AG04450 (cell line): ENCODE results near the gene PRRC2B. TPM values are rescaled to one million over a fixed set of nuclear protein-coding genes. Genes with fewer than 3 reads are reported as not detected.
A peak's percentile ranks its signal among the peaks of the same experiment; 100 is the strongest.

Experiments
- CTCF ChIA-PET: fragments of 300-600, 350-600 bp; formaldehyde crosslinking; extraction: SDS; loops from one replicate; lab custom pipeline; 2022; ENCODE audit warnings: antibody characterized with exemption, inconsistent platforms; lab: Charles Lee
- POLR2A ChIA-PET: fragments of 350-600 bp; formaldehyde crosslinking; extraction: SDS; loops from one replicate; lab custom pipeline; 2021; ENCODE audit warnings: antibody characterized with exemption, inconsistent platforms; lab: Yijun Ruan, JAX
- DNase-seq: peaks from one replicate; pipeline ENCODE4 v3.0.0-alpha.2; 2011; ENCODE audit warnings: low read depth, low spot score
- H3K27ac ChIP-seq: one replicate; pipeline ENCODE4 v1.5.1; 2012; ENCODE audit warnings: low read depth, low read length, control low read depth
- H3K27me3 ChIP-seq: one replicate; pipeline ENCODE4 v1.6.0; 2012; ENCODE audit warnings: low read length; ENCODE audit not compliant: control insufficient read depth, insufficient read depth
- H3K4me3 ChIP-seq: 2 replicates; pipeline ENCODE4 v1.5.1; 2011; ENCODE audit warnings: mild to moderate bottlenecking, low read depth, low read length, control low read depth
- H3K9me3 ChIP-seq: 2 replicates; pipeline ENCODE4 v1.5.1; 2012; ENCODE audit warnings: low read length; ENCODE audit not compliant: control insufficient read depth, insufficient read depth
- polyA plus RNA-seq: library from polyadenylated mRNA; depleted of rRNA; stranded (reverse); fragments of >200 nt; gene quantifications from 2 replicates; pipeline ENCODE4 v1.2.3, GENCODE V29; 2011
- TF ChIP-seq, protein P1 (sequence below): IDR thresholded peaks from 2 replicates; pipeline ENCODE4 v1.5.1; 2011; ENCODE audit warnings: low read depth, low read length, control low read depth, inconsistent platforms

The PRRC2B gene
- polyA plus RNA-seq, 1 experiment: 31.8 TPM

GRCh38 chr9:131478421-131478868 lies 84.6 kb downstream of the PRRC2B start:
- H3K27ac ChIP-seq: no peak overlapping the region
- ChIA-PET CTCF (interaction anchor here (0.7 to 5.2 kb wide), 5 partner anchors 11 to 128 kb away, joined by 3 to 38 read pairs (median 5); no protein-coding TSS in a partner anchor), POLR2A (no interaction called here)
- H3K27me3 ChIP-seq: no peaks in the 10 kb centered on the region
- DNase-seq: no peak
- H3K9me3 ChIP-seq: no peaks in the 10 kb centered on the region
- no peak overlapping the region for H3K4me3 ChIP-seq
- TF ChIP-seq, protein P1, sequence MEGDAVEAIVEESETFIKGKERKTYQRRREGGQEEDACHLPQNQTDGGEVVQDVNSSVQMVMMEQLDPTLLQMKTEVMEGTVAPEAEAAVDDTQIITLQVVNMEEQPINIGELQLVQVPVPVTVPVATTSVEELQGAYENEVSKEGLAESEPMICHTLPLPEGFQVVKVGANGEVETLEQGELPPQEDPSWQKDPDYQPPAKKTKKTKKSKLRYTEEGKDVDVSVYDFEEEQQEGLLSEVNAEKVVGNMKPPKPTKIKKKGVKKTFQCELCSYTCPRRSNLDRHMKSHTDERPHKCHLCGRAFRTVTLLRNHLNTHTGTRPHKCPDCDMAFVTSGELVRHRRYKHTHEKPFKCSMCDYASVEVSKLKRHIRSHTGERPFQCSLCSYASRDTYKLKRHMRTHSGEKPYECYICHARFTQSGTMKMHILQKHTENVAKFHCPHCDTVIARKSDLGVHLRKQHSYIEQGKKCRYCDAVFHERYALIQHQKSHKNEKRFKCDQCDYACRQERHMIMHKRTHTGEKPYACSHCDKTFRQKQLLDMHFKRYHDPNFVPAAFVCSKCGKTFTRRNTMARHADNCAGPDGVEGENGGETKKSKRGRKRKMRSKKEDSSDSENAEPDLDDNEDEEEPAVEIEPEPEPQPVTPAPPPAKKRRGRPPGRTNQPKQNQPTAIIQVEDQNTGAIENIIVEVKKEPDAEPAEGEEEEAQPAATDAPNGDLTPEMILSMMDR: peak; percentile 59

DNA sequence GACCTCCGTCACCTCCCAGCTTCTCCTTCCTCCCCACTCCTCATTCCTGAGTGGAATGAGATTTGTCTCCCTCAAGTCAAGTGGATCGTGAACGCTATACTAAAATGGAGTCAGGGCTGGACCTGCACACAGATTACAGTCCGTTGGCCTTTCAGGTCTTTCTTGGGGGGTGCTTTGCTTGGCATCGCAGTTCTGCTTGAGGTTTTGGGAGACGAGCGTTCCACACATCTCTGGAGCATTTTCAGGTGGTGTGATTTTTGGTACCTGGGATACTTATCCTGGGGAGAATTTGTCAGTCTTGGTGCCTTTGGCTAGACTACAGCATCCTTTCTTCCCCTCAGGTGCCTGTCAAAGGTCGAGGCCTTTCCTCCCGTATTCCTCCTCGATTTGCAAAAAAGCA lies 85.0 kb downstream of the PRRC2B start:
- Histone ChIP-seq H3K9me3 (no peaks in the 10 kb centered on the region), H3K4me3 (no peak overlapping the region), H3K27ac (no peak overlapping the region), H3K27me3 (no peaks in the 10 kb centered on the region)
- no peak for DNase-seq
- TF ChIP-seq, protein P1: no peak
- CTCF ChIA-PET: interaction anchor here (0.6 to 1.9 kb wide), 8 partner anchors 11 to 273 kb away, joined by 3 to 12 read pairs (median 4); no protein-coding TSS in a partner anchor
- POLR2A ChIA-PET: no interaction called here

DNA sequence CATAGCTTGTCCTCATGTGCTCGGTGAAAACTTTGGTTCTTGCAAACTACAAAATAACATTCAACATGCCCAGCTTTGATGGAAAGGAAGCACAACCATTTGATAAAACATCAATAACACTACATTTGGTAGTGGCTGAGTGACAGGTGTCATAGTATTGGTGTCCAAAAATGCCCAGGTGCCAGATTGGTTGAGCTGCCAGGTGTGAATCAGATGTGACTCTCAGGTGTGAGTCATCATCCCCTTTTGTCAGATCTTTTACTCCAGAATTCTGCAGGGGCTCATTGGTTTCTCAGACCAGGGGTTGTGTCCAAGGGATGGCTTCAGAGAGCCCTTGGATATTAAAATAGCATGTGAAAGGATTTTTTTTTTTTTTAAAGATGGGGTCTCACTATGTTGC lies 86.4 kb downstream of the PRRC2B start:
- TF ChIP-seq, protein P1: no peak
- no peaks in the 10 kb centered on the region for H3K27me3 ChIP-seq
- no peak overlapping the region for H3K27ac ChIP-seq
- POLR2A ChIA-PET: no interaction called here
- H3K9me3 ChIP-seq: no peaks in the 10 kb centered on the region
- no peak overlapping the region for H3K4me3 ChIP-seq
- DNase-seq: no peak
- CTCF ChIA-PET: interaction anchor here (1.0 to 1.2 kb wide), 3 partner anchors 12 to 131 kb away, joined by 3 to 12 read pairs (median 3); no protein-coding TSS in a partner anchor

GRCh38 chr9:131481441-131482342 lies 87.8 kb downstream of the PRRC2B start:
- Histone ChIP-seq H3K4me3 (no peak overlapping the region), H3K27ac (no peak overlapping the region), H3K27me3 (no peaks in the 10 kb centered on the region), H3K9me3 (no peaks in the 10 kb centered on the region)
- TF ChIP-seq, protein P1: no peak
- CTCF ChIA-PET: interaction anchor here (0.6 to 1.2 kb wide), 5 partner anchors 22 to 1637 kb away, joined by 3 to 5 read pairs (median 4); no protein-coding TSS in a partner anchor
- no peak for DNase-seq
- POLR2A ChIA-PET: interaction anchor here (0.6 to 0.7 kb wide), 2 partner anchors 46 to 300 kb away, joined by 3 to 4 read pairs; no protein-coding TSS in a partner anchor
